Stimulated activated naive CD4-positive, alpha-beta T cell treated with Interleukin-2 at 50 U/mL for 16 hours (primary cell): ENCODE data around the gene RSPO4.

Experiments used
- DNase-seq: peaks from one replicate; lab custom pipeline; 2025; lab: John Stamatoyannopoulos, UW

Gene RSPO4

DNA sequence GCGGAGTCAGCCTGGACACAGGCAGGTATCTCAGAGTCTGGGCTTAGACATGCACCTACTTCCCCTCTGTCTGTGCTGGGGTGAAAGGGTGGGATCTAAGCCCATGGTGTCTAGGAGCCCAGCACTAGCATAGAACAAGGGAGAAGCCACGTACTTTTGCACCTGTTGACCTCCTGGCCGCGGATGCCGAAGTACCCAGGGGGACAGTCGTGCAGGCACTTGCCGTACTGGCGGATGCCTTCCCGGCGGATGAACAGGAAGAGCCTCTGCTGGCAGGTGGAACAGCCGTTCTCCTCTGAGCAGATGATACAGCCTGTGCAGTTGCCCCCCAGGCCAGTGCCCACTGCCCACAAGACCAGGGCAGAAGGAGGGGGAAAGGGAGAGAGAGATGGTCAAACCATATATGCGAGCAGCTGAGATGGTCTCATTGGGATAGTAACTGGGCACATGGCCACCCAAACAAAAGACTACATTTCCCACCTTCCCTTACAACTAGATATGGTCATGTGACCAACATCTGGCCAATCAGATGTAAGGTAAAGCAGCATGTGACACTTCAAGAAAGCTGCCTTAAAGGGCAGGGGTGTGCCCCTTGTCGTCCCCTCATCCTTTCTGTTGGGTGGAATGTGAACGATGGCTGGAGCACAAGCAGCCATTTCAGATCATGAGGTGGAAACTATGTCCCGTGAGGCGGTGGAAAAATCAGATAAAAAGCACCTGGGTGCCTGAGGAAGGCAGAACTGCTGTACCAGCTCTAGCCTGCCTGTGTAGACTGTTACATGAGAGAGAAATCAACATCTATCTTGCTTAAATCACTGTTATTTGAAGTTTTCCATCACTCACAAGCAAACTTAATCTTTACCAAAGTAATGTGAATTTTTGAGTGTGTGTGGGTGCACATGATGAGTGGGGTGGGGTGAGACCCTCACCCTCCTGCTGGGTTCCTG is 34.0 kb downstream of the RSPO4 start:
- DNase-seq: no peak

DNA sequence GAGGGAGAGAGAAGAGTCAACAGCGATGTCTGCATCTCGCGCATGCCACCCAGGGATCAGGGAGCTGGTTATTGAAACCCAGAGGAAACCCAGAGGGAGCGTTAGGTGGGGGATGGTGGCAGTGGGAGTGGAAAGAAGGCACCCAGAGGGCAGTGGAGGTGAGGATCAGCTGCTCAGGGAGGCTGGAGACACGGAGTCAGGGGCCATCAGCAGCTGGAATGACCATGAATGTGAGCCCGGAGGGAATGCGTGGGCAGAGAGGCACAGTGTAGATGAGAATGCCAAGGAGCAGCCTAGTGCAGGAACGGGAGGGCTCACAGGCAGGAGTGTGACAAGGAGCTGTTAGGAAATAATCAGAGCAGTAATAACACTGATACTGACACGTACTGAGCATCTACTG is 36.2 kb downstream of the RSPO4 start:
- DNase-seq: no peak

GRCh38 chr20:963795-964194 is 38.3 kb downstream of the RSPO4 start:
- DNase-seq: no peak

- DNase-seq: no peak
Measured at GRCh38 chr20:962683-963082, 39.4 kb downstream of the RSPO4 start.

DNA sequence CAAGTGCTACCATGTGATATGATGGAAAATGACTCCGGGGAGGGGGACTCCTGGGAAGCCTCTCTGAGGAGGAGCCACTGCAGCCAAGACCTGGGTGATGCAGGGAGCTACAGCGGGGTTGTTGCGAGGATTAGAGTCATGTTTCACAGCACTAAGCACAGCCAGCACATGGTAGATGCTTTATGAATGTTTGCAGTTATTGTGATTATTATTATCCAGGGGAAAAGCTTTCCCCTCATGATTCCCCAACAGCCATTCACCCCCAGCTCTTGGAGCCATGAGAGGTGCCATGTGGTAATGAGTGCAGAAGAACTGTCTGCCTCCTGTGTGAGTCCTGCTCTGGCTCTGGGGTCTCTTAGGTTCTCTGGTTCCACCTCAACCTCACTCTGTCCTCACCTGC is 39.9 kb downstream of the RSPO4 start:
- no peak for DNase-seq

DNA sequence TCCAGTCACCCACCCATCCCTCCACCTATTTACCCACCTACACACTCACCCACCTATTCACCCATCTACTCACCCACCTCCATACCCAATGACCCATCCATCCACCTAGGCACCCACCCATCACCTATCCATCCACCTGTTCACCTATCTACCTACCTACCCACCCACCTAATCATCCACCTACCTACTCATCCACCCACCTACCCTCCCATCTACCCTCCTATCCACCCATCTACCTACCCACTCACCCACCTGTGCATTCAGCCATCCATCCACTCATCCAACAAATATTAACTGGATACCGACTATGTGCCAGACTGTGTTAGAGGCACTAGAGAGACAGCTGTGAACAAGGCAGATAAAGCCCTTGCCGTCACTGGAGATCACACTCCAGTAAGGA is 40.3 kb downstream of the RSPO4 start:
- no peak for DNase-seq

DNA sequence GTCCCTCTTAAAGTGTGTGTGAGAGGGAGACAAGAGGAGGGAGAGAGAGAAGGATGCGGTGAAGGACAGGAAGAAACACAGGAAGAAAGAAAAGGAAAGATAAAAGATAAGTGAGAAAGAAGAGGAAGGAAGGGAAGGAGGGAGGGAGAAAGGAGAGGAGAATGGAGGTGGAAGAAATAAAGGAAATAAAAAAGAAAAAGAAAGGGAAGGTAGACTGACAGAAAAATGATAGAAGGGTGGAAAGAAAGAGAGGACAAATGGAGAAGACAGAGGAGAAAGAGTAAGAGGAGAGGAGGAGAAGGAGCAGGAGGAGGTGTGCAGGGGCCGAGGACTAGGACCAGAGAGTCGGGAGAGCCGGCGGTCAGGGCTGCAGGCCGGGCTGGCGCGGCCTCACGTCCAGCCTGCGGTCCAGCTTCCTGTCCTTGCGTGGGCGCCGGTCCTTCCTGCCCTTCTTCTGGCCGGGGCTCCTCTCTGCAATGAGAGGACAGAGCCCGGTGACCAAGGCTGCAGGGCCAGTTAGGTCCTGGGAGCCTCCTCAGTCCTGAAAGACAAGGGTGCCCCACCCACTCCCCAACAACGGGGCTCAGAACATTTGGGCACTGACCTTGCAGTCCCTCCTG is 42.0 kb downstream of the RSPO4 start:
- no peak for DNase-seq

- DNase-seq: no peak
Measured at GRCh38 chr20:958936-959815, 42.9 kb downstream of the RSPO4 start.

- DNase-seq: no peak
Measured at GRCh38 chr20:957544-957943, 44.6 kb downstream of the RSPO4 start.

- peak; percentile 53 for DNase-seq
Measured at GRCh38 chr20:956330-956951, 45.7 kb downstream of the RSPO4 start.

DNA sequence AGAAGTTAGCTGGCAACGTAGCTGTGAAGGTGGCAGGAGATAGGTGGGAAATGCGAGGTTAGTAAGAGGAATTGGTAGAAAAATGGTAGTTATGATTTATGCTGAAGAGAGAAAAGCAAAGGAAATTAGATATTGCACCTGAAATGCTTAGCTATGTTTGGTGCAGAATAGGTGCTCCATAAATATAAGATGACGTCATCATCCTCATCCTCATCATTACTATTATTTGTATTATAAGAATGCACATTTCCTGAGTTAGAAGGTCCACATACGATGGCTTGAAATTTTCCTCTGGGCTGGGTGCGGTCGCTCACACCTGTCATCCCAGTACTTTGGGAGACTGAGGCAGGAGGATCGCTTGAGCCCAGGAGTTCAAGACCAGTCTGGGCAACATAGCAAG is 46.5 kb downstream of the RSPO4 start:
- DNase-seq: no peak

DNA sequence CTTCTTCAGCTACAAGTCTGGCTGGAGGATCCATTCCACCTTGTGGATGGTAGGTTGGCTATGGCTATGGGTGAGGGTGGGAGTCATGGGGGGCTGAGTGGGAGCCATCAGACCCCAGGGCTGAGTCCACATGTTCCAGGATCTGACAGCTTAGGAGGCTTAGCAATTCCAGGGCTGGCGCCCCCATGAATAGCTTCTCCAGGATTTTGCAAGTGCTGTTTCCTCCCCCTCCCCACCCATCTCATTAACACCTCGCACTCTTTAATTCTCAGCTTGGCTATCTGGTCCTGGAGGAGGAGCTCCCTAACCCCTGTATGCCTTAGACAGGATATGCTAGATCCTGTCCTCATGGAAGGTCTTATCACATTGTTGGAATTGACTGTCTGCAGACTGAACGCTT is 47.0 kb downstream of the RSPO4 start:
- no peak for DNase-seq

- DNase-seq: no peak
Measured at GRCh38 chr20:953742-954141, 48.4 kb downstream of the RSPO4 start.

GRCh38 chr20:952196-952795 is 49.8 kb downstream of the RSPO4 start:
- no peak for DNase-seq

DNA sequence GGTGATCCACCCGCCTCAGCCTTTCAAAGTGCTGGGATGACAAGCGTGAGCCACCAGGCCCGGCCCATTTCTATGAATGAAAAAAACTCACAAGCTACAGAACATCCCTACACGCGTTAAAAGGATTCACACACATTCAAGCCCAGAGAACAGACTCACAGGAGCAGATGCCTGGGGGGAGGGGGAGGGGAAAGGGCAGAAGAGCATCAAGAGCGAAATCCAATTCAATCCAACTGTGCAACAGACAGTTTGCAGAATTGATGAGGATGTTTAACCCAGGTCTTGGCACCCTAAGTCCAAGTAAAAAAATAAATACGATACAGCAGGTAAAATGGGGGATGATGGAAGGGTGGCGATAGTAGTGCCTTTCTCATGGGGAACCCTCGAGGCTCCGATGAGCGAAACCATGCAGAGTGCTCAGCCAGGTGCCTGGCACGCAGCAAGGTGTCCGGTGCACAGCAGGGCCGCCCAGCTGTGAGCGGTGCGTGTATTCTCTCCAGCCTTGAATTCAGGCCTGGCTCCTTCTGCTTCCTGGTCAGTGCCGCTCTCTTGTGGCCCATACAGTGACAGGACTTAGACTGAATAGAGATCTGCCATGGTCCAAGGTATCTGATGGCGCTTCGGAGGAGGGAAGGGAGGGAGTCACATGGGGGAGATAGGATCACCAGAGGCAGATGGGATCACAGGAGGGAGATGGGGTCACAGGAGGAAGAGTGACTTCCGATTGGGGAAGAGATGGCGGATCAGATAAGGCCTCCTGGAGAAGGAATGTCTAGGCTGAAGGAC is 50.5 kb downstream of the RSPO4 start:
- no peak for DNase-seq

DNA sequence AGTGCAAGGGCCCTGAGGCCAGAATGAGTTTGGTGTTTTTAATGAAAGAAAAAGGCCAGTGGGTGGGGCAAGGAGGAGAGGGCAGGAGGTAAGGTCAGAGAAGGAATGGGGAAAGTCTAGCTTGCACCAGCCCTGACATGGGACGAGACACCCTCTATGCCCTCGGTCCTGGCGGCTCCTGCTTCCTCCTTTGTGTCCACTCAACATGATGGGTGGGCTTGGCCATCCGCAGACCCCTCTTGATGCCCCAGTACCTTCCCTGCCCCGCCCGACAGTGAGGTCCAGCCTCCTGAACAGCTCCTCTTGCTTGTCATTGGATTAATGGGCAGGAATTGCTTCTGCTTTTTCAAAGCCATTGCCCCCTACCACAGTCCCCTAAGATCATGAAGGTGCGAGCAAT is 52.4 kb downstream of the RSPO4 start:
- no peak for DNase-seq

- DNase-seq: no peak
Measured at GRCh38 chr20:946826-947225, 55.3 kb downstream of the RSPO4 start.

DNA sequence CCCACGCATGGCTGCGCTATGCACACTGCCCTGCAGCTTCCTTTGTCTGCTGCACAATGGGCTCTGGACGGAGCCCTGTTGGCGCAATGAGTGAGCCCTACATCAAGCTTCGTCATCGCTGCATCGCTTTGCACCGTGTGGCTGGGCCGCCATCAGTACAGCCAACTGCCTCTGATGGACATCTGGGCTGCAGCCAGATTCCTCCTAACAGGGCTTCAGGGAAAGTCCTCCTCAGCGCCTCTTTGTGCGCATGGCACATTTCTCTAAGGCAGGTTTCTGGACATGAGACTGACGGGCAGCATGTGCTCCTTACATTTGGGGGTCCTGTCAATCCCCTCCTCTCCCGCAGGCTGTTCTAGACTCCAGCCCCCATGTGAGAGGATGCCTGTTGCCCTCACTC is 56.3 kb downstream of the RSPO4 start:
- DNase-seq: no peak

GRCh38 chr20:944774-945410 is 57.2 kb downstream of the RSPO4 start:
- DNase-seq: no peak

DNA sequence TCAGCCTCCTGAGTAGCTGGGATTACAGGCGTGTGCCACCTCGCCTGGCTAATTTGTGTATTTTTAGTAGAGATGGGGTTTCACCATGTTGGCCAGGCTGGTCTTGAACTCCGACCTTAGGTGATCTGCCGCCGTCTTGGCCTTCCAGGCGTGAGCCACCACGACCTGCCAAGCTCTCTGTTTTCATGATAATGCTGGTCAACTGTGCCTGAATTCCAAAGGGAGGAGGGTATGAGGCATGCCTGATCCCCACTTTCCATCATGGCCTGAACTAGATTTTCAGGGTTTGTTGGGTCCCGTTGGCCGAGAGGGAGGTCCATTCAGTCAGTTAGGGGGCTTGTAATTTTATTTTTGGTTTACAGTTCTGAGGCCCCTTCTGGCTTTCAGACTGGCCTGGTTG is 58.0 kb downstream of the RSPO4 start:
- no peak for DNase-seq
